KOPT-K1 (cell line): ENCODE measurements around the gene EML4.

ENCODE experiments used
- H3K27ac ChIP-seq: fragments of 200-600 bp; sonication (generic); 2 replicates; pipeline ENCODE4 v1.5.1; 2016; ENCODE audit warnings: antibody characterized with exemption, mild to moderate bottlenecking, low read depth, low read length; ENCODE audit not compliant: poor library complexity, severe bottlenecking
- H3K36me3 ChIP-seq: fragments of 200-600 bp; sonication (generic); 2 replicates; pipeline ENCODE4 v1.5.1; 2017; ENCODE audit warnings: antibody characterized with exemption, mild to moderate bottlenecking, low read length, moderate library complexity; ENCODE audit not compliant: insufficient read depth
- H3K9me3 ChIP-seq: fragments of 200-600 bp; sonication (generic); 2 replicates; pipeline ENCODE4 v1.5.1; 2017; ENCODE audit warnings: antibody characterized with exemption, low read length, mild to moderate bottlenecking; ENCODE audit not compliant: insufficient read depth, poor library complexity, severe bottlenecking

Gene EML4

DNA sequence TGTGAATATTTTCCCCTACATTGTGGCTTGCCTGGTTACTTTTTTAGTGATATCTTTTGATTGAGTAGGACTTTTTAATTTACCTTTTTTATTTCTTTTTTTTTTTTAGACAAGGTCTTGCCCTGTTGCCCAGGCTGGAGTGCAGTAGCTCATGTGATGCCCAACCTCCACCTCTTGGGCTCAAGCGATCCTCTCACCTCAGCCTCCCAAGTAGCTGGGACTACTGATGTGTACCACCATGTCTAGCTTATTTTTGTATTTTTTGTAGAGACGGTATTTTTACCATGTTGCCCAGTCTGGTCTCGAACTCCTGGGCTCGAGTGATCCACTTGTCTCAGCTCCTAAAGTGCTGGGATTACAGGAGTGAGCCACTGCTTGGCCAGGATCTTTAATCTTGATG is 25.3 kb downstream of the EML4 start:
- Histone ChIP-seq H3K36me3 (no peaks in the 10 kb centered on the region), H3K27ac (no peak overlapping the region), H3K9me3 (no peaks in the 10 kb centered on the region)

DNA sequence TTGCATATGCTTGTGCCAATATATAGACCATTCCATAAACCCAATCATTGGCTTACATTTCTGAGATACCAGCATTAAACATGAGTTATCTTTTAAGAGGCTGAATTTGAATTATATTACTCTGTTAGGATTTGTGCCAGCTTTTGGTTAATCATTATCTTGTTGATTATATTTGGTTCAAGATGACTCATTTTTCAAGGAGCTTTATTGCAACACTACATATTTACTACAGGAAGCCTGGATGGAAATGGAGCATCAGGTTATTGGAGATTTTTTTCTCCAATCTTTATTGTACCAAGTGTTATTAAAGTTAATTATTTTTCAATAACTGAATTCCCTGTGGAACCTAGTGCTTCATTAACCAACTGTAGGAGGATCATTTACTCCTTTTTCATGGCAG is 26.4 kb downstream of the EML4 start:
- Histone ChIP-seq H3K27ac (no peak overlapping the region), H3K9me3 (no peaks in the 10 kb centered on the region), H3K36me3 (no peaks in the 10 kb centered on the region)

DNA sequence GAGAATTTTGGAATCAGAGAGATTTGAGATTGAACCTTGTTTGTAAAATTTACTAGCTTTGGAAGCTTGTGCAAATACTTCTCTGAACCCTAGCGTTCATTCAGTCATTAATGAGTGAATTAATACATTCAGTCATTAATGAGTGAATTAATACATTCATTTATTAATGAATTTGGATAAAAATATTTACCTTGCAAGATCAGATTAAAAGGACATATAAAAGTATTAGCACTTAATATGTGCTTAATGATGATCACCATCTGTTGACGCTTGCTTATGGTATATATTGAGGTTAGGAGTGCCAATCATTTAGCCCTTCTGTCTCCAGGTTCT is 26.9 kb downstream of the EML4 start:
- H3K36me3 ChIP-seq: no peaks in the 10 kb centered on the region
- no peak overlapping the region for H3K27ac ChIP-seq
- no peaks in the 10 kb centered on the region for H3K9me3 ChIP-seq

DNA sequence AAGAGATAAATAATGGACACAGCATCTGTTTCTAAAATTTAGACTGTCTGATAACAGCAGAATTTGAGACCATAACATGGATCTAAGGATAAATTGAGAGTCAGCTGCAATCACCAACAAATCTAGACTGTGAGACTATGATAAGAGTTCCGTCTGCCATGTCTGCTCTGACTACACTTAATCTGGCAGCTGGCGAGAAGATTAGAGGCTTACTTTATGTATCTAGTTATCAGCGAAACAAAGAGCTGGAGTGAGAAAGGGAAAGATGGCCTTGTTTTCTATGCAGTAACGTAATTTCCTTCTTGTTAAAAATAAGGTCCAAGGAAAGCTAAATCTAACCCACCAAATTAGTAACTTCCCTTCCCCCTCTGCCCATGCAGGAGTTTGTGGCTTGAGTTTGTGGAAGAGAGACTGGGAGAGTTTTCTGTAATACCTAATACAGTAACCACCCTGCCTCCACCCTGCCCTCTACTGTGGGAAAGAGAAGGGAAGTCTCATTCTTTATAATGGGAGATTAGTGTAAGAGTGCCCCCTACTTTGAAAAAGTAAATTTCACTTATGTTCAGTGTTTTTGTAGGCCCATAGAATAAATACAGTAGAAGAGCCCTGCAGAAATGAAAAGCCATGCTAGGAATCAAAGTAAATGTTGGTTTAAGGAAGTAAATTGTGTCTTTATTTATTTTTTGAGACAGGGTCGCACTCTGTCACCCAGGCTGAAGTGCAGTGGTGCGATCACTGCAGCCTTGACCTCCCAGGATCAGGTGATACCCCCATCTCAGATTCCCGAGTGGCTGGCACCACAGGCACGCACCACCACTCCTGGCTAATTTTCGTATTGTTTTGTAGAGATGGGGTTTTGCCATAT is 27.5 kb downstream of the EML4 start:
- Histone ChIP-seq H3K27ac (no peak overlapping the region), H3K9me3 (no peaks in the 10 kb centered on the region), H3K36me3 (no peaks in the 10 kb centered on the region)

DNA sequence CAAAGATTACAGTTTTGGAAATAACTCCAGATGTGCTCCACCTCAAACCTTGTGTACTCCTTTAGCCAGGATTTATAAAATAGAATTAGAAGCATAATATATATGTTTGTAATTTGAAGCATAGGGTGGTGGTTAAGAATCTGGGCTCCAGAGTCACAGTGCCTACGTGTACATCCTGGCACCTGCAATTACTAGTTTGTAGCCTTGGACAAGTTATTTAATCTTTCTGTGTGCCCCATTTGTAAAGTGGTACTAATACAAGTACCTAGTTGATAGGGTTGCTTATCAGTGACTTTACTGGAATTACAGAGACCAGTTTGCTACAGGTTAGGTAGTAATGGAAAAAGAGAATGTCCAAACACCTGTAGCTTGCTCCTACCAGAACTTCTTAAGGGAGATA is 28.6 kb downstream of the EML4 start:
- H3K9me3 ChIP-seq: no peaks in the 10 kb centered on the region
- H3K27ac ChIP-seq: no peak overlapping the region

DNA sequence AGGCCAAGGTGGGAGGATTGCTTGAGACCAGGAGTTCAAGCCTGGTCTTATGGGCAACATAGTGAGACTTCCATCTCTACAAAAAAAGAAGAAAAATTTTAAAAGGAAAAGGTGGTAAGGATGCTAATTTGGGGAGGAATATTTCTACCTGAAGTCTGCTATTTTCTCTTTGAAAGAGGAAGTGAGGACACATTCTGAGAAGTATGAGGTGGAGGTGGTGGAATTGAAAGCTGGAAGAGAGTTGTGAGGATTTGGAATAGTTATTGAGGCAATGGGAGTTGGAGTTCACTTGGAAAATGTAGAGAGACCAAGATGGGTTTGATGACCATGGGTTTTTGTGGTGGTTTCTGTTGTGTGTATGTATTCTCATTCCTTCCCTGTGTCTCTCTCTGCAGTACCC is 29.3 kb downstream of the EML4 start:
- no peak overlapping the region for H3K27ac ChIP-seq
- H3K9me3 ChIP-seq: no peaks in the 10 kb centered on the region
- H3K36me3 ChIP-seq: no peaks in the 10 kb centered on the region

More for the DNA sequence above, 28.6 kb downstream of the EML4 start:
- no peaks in the 10 kb centered on the region for H3K36me3 ChIP-seq

DNA sequence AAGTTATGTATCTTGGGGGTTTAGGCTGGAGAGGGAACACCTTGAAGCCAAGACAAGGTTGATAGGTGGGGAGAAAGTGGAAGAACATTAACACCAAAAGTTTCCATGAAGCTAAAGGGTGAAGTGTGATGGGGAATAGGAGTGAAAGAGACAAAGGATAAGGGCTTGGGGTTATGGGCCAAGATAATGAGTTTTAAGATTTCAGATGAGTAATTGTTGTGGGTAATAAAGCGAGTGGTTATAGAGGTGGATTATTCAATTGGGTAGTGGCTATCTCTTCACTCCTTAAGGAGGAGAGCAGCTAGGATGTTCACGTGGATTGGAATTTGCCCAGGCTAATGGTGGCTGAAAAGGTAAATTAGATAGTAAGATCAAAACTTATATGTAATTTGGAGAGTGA is 29.8 kb downstream of the EML4 start:
- no peaks in the 10 kb centered on the region for H3K9me3 ChIP-seq
- no peak overlapping the region for H3K27ac ChIP-seq
- no peaks in the 10 kb centered on the region for H3K36me3 ChIP-seq

DNA sequence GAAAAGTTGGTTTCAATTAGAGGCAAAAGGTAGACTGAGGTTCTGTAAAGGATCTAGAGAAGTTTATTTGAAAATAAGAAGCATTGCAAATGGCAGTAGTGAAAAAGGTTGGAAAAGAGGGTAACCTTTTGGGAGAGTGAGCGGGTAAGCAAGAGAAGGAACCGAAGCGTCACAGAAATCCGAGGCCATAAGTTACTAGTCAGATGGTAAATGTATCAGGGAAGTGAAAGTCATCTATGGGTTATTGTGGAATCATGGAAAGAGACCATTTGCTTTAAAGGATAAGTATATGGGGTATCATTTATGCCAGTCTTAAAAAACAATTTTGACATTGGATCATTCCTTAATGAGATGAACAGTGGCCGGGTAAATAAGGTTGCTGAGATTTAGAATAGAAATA is 30.5 kb downstream of the EML4 start:
- Histone ChIP-seq H3K27ac (no peak overlapping the region), H3K9me3 (no peaks in the 10 kb centered on the region), H3K36me3 (no peaks in the 10 kb centered on the region)

DNA sequence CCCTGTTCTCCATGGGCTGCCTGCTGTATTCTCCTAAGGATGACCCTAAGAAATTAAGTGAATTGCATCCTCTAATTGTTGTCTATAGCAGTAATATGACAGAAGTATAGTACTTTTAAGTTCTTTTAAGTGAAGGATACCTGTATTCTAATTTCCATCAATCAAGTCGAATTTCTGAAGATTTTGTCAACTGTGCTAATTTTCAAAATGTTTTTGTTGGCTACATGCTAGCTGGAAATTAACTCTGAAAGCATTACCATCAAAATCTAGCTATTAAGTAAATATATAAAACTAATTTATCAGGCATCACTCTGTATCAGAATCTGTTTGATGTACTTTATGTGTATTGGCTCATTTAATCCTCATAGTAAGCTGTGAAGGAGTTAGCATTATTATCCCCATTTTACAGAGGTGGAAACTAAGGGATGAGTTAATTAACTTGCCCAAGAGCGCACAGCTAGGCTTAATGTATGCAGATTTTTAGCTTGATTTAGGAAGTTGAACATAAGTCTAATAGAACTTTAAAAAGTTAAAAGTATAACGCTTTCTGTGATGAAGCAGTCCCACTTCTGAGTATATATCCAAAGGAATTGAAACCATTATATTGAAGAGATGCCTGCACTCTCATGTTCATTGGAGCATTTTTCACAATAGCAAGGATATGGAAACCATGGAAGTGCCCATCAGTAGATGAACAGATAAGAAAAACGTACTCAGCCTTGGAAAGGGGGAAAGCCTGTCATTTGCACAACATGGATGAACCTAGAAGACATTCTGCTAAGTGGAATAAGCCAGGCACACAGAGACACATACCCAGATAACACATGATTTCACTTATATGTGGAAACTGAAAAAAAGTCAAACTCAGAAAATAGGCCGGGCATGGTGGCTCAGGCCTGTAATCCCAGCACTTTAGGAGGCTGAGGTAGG is 32.0 kb downstream of the EML4 start:
- no peaks in the 10 kb centered on the region for H3K36me3 ChIP-seq
- no peaks in the 10 kb centered on the region for H3K9me3 ChIP-seq
- H3K27ac ChIP-seq: no peak overlapping the region

DNA sequence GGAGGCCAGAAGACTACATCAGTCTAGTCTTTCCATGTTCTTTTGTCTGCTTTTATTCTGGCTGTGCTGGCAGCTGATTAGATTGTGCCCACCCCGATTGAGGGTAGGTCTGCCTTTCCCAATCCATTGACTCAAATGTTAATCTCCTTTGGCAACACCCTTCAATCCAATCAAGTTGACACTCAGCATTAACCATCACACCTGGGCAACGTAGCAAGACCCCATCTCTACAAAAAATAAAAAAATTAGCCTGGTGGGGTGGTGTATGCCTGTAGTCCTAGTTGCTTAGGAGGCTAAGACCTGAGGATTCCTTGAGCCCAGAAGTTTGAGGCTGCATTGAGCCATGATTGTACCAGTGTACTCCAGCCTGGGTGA is 33.5 kb downstream of the EML4 start:
- no peak overlapping the region for H3K27ac ChIP-seq
- no peaks in the 10 kb centered on the region for H3K9me3 ChIP-seq
- H3K36me3 ChIP-seq: no peaks in the 10 kb centered on the region

DNA sequence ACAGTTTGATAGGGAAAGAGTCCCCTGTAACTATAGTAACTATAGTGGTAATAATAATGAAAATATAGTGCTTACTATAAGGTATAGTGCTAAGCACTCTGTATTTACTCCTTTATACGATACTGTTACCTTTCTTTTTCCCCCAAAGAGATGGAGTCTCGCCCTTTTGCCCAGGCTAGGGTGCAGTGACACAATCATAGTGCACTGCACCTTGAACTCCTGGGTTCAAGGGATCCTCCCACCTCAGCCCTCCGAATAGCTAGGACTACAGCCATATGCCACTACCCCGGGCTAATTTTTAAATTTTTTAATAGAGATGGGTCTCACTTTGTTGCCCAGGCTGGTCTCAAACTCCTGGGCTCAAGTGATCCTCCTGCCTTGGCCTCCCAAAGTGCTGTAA is 34.6 kb downstream of the EML4 start:
- no peaks in the 10 kb centered on the region for H3K36me3 ChIP-seq
- no peak overlapping the region for H3K27ac ChIP-seq
- H3K9me3 ChIP-seq: no peaks in the 10 kb centered on the region

DNA sequence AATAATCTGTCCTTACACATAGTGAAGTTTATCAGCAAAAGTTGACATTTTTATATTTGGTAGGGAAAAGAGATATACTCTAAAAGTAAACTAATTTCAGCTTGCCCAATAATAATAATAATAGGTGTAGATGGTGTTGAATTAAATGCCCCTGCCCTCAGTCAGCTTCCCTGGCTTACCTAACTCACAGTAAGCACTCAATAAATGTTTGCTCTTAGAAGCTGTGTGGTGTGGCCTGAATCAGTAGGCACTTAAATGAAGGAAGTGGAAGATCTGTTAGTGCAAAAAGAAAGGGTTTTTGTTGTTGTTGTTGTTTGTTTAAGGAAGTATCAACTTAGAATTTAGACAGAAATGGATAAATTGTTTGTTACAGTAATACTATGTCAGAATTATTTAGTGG is 36.2 kb downstream of the EML4 start:
- Histone ChIP-seq H3K36me3 (no peaks in the 10 kb centered on the region), H3K9me3 (no peaks in the 10 kb centered on the region), H3K27ac (no peak overlapping the region)

DNA sequence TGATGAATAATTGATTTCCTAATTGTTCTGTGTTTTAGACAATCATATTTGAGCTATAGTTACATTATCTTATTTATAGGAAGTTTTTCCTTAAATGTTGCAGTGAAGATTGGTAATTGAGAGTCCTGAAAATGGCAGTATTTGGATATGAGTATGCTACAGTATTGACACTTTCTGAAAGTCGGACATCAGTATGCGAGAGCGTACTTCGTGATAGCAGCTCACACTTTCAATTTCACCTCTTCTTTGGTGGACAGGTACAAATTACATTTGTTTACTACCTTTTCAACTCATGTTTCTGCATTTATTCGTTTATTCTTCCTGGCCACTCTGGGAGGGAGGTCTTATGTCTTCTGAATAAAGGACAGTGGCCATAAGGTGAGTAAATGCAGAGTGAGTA is 38.7 kb downstream of the EML4 start:
- Histone ChIP-seq H3K36me3 (no peaks in the 10 kb centered on the region), H3K9me3 (no peaks in the 10 kb centered on the region), H3K27ac (no peak overlapping the region)

DNA sequence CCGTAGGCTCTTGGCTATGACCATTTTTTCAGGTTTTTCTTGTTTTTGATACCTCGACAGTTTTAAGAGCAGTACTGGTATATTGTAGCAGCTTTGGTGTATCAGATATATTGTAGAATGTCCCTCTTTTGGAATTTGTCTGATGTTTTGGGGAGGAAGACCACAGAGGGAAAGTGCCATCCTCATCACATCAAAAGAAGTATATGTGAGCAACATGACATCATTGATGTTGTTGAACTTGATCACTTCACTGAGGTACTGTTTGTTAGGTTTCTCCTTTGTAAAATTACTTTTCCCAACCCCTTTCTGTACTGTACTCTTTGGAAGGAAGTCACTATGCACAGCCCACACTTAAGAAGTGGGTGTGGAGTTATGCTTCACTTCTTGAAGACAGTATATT is 41.0 kb downstream of the EML4 start:
- Histone ChIP-seq H3K36me3 (no peaks in the 10 kb centered on the region), H3K27ac (no peak overlapping the region)

DNA sequence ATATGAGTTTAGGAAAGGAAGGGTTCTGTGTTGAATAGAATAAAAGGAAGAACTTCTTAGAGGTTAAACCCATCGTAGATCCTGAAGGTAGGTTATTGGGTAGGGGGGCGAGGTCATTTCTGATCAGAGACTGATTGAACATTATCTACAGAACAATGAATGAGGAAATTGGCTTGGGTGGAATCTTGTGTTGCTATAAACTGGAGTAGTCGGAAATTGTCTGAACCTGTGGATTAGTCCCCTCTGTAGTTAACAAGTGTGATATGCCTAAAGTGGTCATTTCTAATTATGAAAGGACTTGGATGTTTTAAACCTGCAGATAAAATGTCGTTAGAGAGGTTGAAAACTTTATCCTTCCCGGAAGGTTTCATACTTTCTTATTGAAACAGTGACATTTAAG is 42.1 kb downstream of the EML4 start:
- Histone ChIP-seq H3K9me3 (no peaks in the 10 kb centered on the region), H3K27ac (no peak overlapping the region), H3K36me3 (no peaks in the 10 kb centered on the region)

More for the DNA sequence above, 41.0 kb downstream of the EML4 start:
- H3K9me3 ChIP-seq: no peaks in the 10 kb centered on the region
